ENCODE results near the gene VMP1.
"Not testable (repeated sequence)": the region's sequence is repeated elsewhere in the genome, so short reads cannot be mapped to it uniquely, and the experiment has no call there.

VMP1 gene

GRCh38 chr17:59812139-59812538 lies 104.7 kb downstream of the VMP1 start:
- DNase-seq (ENCODE audit: low read depth) = no peak

- DNase-seq (ENCODE audit: low read depth) = no peak
Measured at GRCh38 chr17:59814276-59814675, 106.8 kb downstream of the VMP1 start.

GRCh38 chr17:59814685-59815084 lies 107.2 kb downstream of the VMP1 start:
- no peak for DNase-seq (ENCODE audit: low read depth)

- no peak for DNase-seq (ENCODE audit: low read depth)
Measured at GRCh38 chr17:59815965-59816364, 108.5 kb downstream of the VMP1 start.

GRCh38 chr17:59825533-59826322 lies 118.3 kb downstream of the VMP1 start:
- no peak for DNase-seq (ENCODE audit: low read depth)

- no peak for DNase-seq (ENCODE audit: low read depth)
Measured at GRCh38 chr17:59826706-59827453, 119.4 kb downstream of the VMP1 start.

- no peak for DNase-seq (ENCODE audit: low read depth)
Measured at GRCh38 chr17:59827721-59828477, 120.4 kb downstream of the VMP1 start.

- no peak for DNase-seq (ENCODE audit: low read depth)
Measured at GRCh38 chr17:59828478-59828760, 121.0 kb downstream of the VMP1 start.

GRCh38 chr17:59828819-59829216 lies 121.4 kb downstream of the VMP1 start:
- not testable (repeated sequence) for DNase-seq (ENCODE audit: low read depth)

GRCh38 chr17:59829217-59830006 lies 122.0 kb downstream of the VMP1 start:
- no peak for DNase-seq (ENCODE audit: low read depth)

GRCh38 chr17:59830007-59830630 lies 122.7 kb downstream of the VMP1 start:
- no peak for DNase-seq (ENCODE audit: low read depth)

- DNase-seq (ENCODE audit: low read depth) = no peak
Measured at GRCh38 chr17:59830846-59831486, 123.5 kb downstream of the VMP1 start.

- no peak for DNase-seq (ENCODE audit: low read depth)
Measured at GRCh38 chr17:59832883-59833379, 125.5 kb downstream of the VMP1 start.

GRCh38 chr17:59837308-59838051 lies 130.0 kb downstream of the VMP1 start:
- DNase-seq (ENCODE audit: low read depth) = no peak

- DNase-seq (ENCODE audit: low read depth) = no peak
Measured at GRCh38 chr17:59838052-59838916, 130.8 kb downstream of the VMP1 start.

GRCh38 chr17:59839651-59840328 lies 132.3 kb downstream of the VMP1 start:
- DNase-seq (ENCODE audit: low read depth) = no peak

GRCh38 chr17:59840329-59841090 lies 133.1 kb downstream of the VMP1 start:
- DNase-seq (ENCODE audit: low read depth) = no peak
